Hippocampal formation (tissue), 2 donors: Measurements from ENCODE around the gene SLC35G6.
A peak's percentile ranks its signal among the peaks of the same experiment; 100 is the strongest.
"Not testable (repeated sequence)": the region's sequence is repeated elsewhere in the genome, so short reads cannot be mapped to it uniquely, and the experiment has no call there.

Experiments
- DNase-seq, 2 donors: peaks; one replicate each; lab custom pipeline; 2025; lab: John Stamatoyannopoulos, UW

SLC35G6 gene

DNA sequence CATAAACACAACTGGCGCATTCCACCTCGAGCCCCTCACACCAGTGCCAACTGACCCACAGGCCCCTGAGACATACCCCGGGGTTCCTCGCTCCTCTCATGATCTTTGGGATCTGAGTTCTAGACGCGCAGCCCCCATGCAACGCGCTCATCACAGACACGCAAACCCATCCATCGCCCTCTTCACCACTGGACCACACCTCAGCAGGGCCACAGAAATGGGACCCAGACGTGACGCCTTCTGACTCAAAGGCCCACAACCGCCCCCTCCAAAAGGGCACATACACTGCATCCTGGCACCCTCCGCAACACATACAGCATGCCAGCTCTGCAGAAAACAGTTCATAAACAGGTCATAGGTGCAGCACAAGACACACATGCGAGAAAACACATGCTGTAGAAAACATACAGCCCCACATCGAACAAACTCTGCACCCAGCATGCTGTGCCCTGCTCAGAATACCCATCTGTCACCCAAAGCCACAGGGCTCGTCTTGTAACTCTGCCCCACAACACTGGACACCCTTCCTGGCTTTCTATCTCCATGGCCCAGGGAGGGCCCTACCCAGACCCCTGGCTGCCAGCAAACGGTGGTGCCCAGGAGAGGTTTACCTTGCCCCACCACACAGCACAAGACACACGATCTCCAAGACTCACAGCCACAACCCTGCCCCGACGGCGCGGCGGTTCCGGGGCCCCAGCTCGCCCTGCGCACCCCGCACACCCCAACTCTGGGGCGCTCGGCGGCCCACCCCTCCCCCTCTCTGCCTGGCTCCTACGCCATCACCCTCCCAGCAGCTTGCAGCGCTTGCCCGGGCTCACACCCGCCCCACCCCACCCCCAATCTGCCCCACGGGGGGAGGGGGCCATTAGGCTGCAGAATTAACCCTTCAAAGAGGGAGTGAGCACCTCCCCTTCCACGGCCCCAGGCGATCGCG, 2.7 kb upstream of the SLC35G6 start:
- DNase-seq = peak; percentile 50 to 52

- DNase-seq = peak; percentile 46 to 51
Measured at GRCh38 chr17:7479213-7480088, 1.8 kb upstream of the SLC35G6 start, which contains the start of gene ZBTB4. TSS of gene ZBTB4 (minus strand) at chr17:7479631. CDS start at chr17:7466801, 12,830 bp downstream.

DNA sequence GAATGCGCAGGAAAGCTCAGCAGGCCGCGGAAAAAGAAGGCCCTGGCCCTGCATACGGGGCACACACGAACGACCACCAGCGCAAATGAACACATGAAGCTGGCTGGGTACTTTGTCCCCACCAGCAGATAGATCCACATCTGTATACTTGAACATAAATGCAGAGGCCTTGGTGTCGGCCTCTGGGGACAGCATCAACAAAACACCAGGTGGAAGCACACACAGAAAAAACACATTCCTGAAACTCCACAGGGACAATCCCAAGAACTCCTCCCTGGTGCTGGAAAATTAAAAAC, 1.2 kb upstream of the SLC35G6 start:
- DNase-seq = no peak

DNA sequence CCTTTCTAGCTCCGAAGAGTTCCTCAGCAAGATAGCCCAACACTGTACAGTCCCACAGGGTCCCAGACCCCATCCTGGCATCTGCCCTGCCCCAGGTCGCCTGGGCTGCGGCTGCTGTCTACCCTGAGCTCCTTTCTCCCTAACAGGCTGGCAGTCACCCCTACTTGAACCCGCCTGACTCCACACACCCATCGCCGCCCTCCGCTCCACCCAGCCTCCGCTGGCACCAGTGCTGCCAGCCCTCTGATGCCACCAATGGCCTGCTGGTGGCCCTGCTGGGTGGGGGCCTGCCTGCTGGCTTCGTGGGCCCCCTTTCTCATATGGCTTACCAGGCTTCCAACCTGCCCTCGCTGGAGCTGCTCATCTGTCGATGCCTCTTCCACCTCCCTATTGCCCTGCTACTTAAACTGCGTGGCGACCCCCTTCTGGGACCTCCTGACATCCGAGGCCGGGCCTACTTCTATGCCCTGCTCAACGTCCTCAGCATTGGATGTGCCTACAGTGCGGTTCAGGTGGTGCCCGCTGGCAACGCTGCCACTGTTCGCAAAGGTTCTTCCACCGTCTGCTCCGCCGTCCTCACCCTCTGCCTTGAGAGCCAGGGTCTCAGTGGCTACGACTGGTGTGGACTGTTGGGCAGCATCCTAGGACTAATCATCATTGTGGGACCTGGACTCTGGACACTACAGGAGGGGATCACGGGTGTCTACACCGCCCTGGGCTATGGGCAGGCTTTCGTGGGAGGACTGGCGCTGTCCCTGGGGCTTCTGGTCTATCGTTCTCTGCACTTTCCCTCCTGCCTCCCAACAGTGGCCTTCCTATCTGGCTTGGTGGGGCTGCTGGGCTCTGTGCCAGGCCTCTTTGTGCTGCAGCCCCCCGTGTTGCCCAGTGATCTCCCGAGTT, 846 bp downstream of the SLC35G6 start:
- not testable (repeated sequence) for DNase-seq

DNA sequence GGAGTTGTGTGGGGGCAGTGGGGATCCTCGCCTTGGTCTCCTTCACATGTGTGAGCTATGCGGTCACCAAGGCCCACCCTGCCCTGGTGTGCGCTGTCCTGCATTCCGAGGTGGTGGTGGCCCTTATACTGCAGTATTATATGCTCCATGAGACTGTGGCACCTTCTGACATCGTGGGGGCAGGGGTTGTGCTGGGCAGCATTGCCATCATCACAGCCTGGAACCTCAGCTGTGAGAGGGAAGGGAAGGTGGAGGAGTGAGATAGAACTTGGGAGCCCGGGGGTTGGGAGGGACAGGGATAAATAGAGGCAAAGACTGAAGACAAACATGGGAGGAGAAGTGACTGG, 1.5 kb downstream of the SLC35G6 start:
- DNase-seq = not testable (repeated sequence)

GRCh38 chr17:7483255-7484066, 2.2 kb downstream of the SLC35G6 start:
- peak; percentile 97 for DNase-seq

DNA sequence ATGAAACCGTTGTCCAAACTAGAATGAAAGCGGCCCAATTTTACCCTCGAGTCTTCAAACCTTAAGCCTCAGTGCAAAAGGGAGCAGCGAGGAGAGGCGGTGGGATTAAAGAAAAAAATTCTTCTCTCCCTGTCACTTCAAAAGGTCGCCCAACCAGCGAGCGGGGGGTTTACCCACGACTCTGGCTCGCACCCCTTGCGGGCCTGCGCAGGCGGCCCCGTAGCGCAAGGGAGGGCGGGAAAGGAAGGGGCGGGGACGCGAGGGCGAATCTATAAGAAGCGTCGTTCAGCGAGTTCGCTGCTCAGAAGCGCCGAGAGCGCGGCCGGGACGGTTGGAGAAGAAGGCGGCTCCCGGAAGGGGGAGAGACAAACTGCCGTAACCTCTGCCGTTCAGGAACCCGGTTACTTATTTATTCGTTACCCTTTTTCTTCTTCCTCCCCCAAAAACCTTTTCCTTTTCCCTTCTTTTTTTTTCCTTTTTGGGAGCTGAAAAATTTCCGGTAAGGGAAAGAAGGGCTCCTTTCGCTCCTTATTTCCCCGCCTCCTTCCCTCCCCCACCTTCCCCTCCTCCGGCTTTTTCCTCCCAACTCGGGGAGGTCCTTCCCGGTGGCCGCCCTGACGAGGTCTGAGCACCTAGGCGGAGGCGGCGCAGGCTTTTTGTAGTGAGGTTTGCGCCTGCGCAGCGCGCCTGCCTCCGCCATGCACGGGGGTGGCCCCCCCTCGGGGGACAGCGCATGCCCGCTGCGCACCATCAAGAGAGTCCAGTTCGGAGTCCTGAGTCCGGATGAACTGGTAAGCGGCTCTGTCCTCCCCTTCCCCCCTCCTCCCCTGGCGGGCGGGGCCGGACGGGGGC, 3.0 kb downstream of the SLC35G6 start, which contains the start of gene POLR2A:
Gene POLR2A (plus strand): TSS at position 300 of the 852 bp plus-strand sequence.
- peak; percentile 97 for DNase-seq

GRCh38 chr17:7484919-7485377, 3.7 kb downstream of the SLC35G6 start:
- DNase-seq = no peak

GRCh38 chr17:7486181-7486580, 4.9 kb downstream of the SLC35G6 start:
- no peak for DNase-seq

DNA sequence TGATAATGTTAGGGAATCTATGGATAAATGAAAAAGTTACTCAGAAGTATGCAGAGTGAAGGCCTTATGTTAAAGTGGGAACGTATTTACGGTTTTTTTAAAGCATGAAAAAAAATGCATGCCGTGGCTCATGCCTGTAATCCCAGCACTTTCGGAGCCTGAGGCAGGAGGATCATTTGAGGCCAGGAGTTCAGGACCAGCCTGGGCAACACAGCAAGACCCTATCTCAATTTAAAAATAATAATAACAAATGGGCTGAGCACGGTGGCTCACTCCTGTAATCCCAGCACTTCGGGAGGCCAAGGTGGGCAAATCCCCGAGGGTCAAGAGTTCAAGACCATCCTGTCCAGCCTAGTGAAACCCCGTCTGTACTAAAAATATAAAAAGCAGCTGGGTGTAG, 8.9 kb downstream of the SLC35G6 start:
- DNase-seq = no peak

- no peak for DNase-seq
Measured at GRCh38 chr17:7491583-7491982, 10.3 kb downstream of the SLC35G6 start.

- DNase-seq = no peak
Measured at GRCh38 chr17:7493941-7494340, 12.7 kb downstream of the SLC35G6 start.

GRCh38 chr17:7495906-7496434, 14.7 kb downstream of the SLC35G6 start:
- DNase-seq = no peak

GRCh38 chr17:7496470-7497183, 15.4 kb downstream of the SLC35G6 start:
- DNase-seq = no peak

- DNase-seq = no peak
Measured at GRCh38 chr17:7497228-7497627, 16.0 kb downstream of the SLC35G6 start.

- DNase-seq = no peak
Measured at GRCh38 chr17:7497636-7498035, 16.4 kb downstream of the SLC35G6 start.

DNA sequence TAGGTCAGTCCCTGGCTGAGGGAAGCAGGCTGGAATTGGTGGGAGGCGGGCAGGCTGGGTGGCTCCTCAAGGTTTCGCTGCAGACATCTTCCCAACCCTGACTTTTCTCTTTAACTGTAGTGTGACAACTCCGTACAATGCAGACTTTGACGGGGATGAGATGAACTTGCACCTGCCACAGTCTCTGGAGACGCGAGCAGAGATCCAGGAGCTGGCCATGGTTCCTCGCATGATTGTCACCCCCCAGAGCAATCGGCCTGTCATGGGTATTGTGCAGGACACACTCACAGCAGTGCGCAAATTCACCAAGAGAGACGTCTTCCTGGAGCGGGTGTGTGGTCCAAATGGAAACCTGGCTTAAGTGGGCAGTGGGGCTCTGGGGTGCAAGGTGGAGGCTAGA, 17.9 kb downstream of the SLC35G6 start:
- DNase-seq = no peak

GRCh38 chr17:7501729-7502128, 20.5 kb downstream of the SLC35G6 start:
- DNase-seq = no peak
